A549 (cell line): ENCODE measurements around the gene TBX1. TPM values are rescaled to one million over a fixed set of nuclear protein-coding genes. Genes with fewer than 3 reads are reported as not detected.

Experiments used
- ATAC-seq, 2 experiments: fragments of 200-7000 bp in 1 of 2; fragments of >200 bp in 1 of 2; cut with Nextera tagmentation in 1 of 2; cut with Tn5 transposase in 1 of 2; 3 replicates each; pipeline versions ENCODE4 v1.8.0 to v1.9.1; 2018 to 2020; ENCODE audit warnings: mild to moderate bottlenecking in 1 of 2, moderate library complexity in 1 of 2
- CTCF ChIA-PET: fragments of 300-600 bp; sonication (Branson Sonifier 250); formaldehyde crosslinking; extraction: SDS; loops from one replicate; lab custom pipeline; 2021; ENCODE audit warnings: antibody characterized with exemption, inconsistent platforms; lab: Yijun Ruan, JAX
- POLR2A ChIA-PET: fragments of 350-600 bp; formaldehyde crosslinking; extraction: SDS; loops from one replicate; lab custom pipeline; 2021; ENCODE audit warnings: antibody characterized with exemption, inconsistent platforms; lab: Yijun Ruan, JAX
- DNase-seq, 2 experiments: peaks; one replicate each; pipeline versions ENCODE4 v3.0.0 to v3.0.0-alpha.2; 2011 to 2016; ENCODE audit warnings: low read depth in 1 of 2, low spot score in 1 of 2
- FAIRE-seq: peaks from 2 replicates; lab custom pipeline; 2011; peaks lifted over from hg19 to GRCh38; lab: Jason Lieb, UNC
- H3K27ac ChIP-seq, 2 experiments: fragments of >200 bp; sonication (Bioruptor Twin); formaldehyde crosslinking; 3 replicates each; pipeline ENCODE4 v1.5.1; 2016 to 2017
- H3K4me1 ChIP-seq: fragments of >200 bp; sonication (Bioruptor Twin); formaldehyde crosslinking; 3 replicates; pipeline ENCODE4 v1.6.1; 2016
- H3K4me2 ChIP-seq: fragments of >200 bp; sonication (Bioruptor Twin); formaldehyde crosslinking; 3 replicates; pipeline ENCODE4 v1.6.1; 2016
- H3K4me3 ChIP-seq: fragments of >200 bp; sonication (Bioruptor Twin); formaldehyde crosslinking; 3 replicates; pipeline ENCODE4 v1.5.1; 2016
- H3K9me3 ChIP-seq: fragments of >200 bp; sonication (Bioruptor Twin); formaldehyde crosslinking; 3 replicates; pipeline ENCODE4 v1.6.1; 2016
- BHLHE40 ChIP-seq: IDR thresholded peaks from 2 replicates; pipeline ENCODE4 v1.6.1; 2012; ENCODE audit warnings: low read depth, low read length, inconsistent platforms
- CHD2 ChIP-seq: fragments of 150-350 bp; IDR thresholded peaks from 2 replicates; pipeline ENCODE4 v1.6.1; 2014; ENCODE audit warnings: low read length; ENCODE audit not compliant: partially characterized antibody
- CHD4 ChIP-seq: fragments of 200-600 bp; sonication (generic); IDR thresholded peaks from 2 replicates; pipeline ENCODE4 v1.6.1; 2016; ENCODE audit warnings: antibody characterized with exemption, mild to moderate bottlenecking, borderline replicate concordance
- EHF ChIP-seq: fragments of 250-450 bp; sonication (Bioruptor Pico); IDR thresholded peaks from 2 replicates; pipeline ENCODE4 v1.5.0; 2020; ENCODE audit warnings: mild to moderate bottlenecking
- EHMT2 ChIP-seq: fragments of 200-600 bp; sonication (generic); IDR thresholded peaks from 2 replicates; pipeline ENCODE4 v1.6.1; 2016; ENCODE audit warnings: antibody characterized with exemption, low read depth, mild to moderate bottlenecking, moderate library complexity
- EP300 ChIP-seq, 2 experiments: fragments of >200 bp; sonication (Bioruptor Twin); formaldehyde crosslinking; IDR thresholded peaks; 2 replicates in 1 of 2; 3 replicates in 1 of 2; pipeline ENCODE4 v1.6.1; 2016 to 2017
- FOSB ChIP-seq: fragments of 250-450 bp; sonication (Bioruptor Pico); IDR thresholded peaks from 2 replicates; pipeline ENCODE4 v1.5.0; 2020; ENCODE audit warnings: mild to moderate bottlenecking, moderate library complexity
- FOSL2 ChIP-seq, 2 experiments: fragments of 450-650 bp in 1 of 2; fragments of >200 bp in 1 of 2; sonication (Bioruptor Twin) in 1 of 2; formaldehyde crosslinking; IDR thresholded peaks; 2 replicates each; pipeline versions ENCODE4 v1.5.0 to v1.6.1; 2016 to 2020; ENCODE audit warnings: mild to moderate bottlenecking in 1 of 2, moderate library complexity in 1 of 2
- FOXS1 ChIP-seq: fragments of 250-450 bp; sonication (Bioruptor Pico); IDR thresholded peaks from 2 replicates; pipeline ENCODE4 v1.5.0; 2020; ENCODE audit warnings: mild to moderate bottlenecking, moderate library complexity
- HDAC2 ChIP-seq: fragments of 200-600 bp; sonication (generic); IDR thresholded peaks from 2 replicates; pipeline ENCODE4 v1.6.1; 2016
- HOXB13 ChIP-seq: fragments of 250-450 bp; sonication (Bioruptor Pico); IDR thresholded peaks from 2 replicates; pipeline ENCODE4 v1.5.0; 2020; ENCODE audit warnings: low read depth, mild to moderate bottlenecking, moderate library complexity
- HOXB5 ChIP-seq: fragments of 250-450 bp; sonication (Bioruptor Pico); IDR thresholded peaks from 2 replicates; pipeline ENCODE4 v1.5.0; 2020; ENCODE audit warnings: mild to moderate bottlenecking, moderate library complexity
- MAFK ChIP-seq: fragments of 450-650 bp; IDR thresholded peaks from 2 replicates; pipeline ENCODE4 v1.6.1; 2014; ENCODE audit not compliant: partially characterized antibody
- MAZ ChIP-seq: fragments of 150-350 bp; IDR thresholded peaks from 2 replicates; pipeline ENCODE4 v1.6.1; 2014; ENCODE audit warnings: antibody characterized with exemption, low read depth, low read length, borderline replicate concordance
- MYC ChIP-seq: IDR thresholded peaks from 2 replicates; pipeline ENCODE4 v1.6.1; 2012; ENCODE audit warnings: mild to moderate bottlenecking, inconsistent platforms, low read length, improper control_type of control experiment, borderline replicate concordance
- NR3C1 ChIP-seq: fragments of >200 bp; sonication (Bioruptor Twin); formaldehyde crosslinking; IDR thresholded peaks from 3 replicates; pipeline ENCODE4 v1.6.1; 2017
- PHF8 ChIP-seq: fragments of 200-600 bp; sonication (generic); IDR thresholded peaks from 2 replicates; pipeline ENCODE4 v1.6.1; 2016; ENCODE audit warnings: low read depth, mild to moderate bottlenecking, antibody characterized with exemption, moderate library complexity, borderline replicate concordance
- POLR2A ChIP-seq: IDR thresholded peaks from 2 replicates; pipeline ENCODE4 v1.6.1; 2012; ENCODE audit warnings: mild to moderate bottlenecking, low read length
- RAD21 ChIP-seq, 2 experiments: fragments of >200 bp in 1 of 2; sonication (Bioruptor Twin) in 1 of 2; formaldehyde crosslinking in 1 of 2; IDR thresholded peaks in 1 of 2; conservative IDR thresholded peaks in 1 of 2; 2 replicates in 1 of 2; 3 replicates in 1 of 2; pipeline ENCODE4 v1.6.1; 2012 to 2018; ENCODE audit warnings: inconsistent platforms in 1 of 2
- RARB ChIP-seq: fragments of 250-450 bp; sonication (Bioruptor Pico); IDR thresholded peaks from 2 replicates; pipeline ENCODE4 v1.8.0; 2021; ENCODE audit warnings: mild to moderate bottlenecking, moderate library complexity
- RFX5 ChIP-seq: fragments of 450-650 bp; IDR thresholded peaks from 2 replicates; pipeline ENCODE4 v1.7.1; 2014; ENCODE audit warnings: antibody characterized with exemption, mild to moderate bottlenecking, moderate library complexity
- RNF2 ChIP-seq: fragments of 200-600 bp; sonication (generic); IDR thresholded peaks from 2 replicates; pipeline ENCODE4 v1.6.1; 2016; ENCODE audit warnings: low read depth, mild to moderate bottlenecking, antibody characterized with exemption, moderate library complexity, borderline replicate concordance
- TP53 ChIP-seq: fragments of 250-450 bp; sonication (Bioruptor Pico); IDR thresholded peaks from 2 replicates; pipeline ENCODE4 v1.5.0; 2021; ENCODE audit warnings: mild to moderate bottlenecking, moderate library complexity
- ZFP36 ChIP-seq: fragments of 450-650 bp; IDR thresholded peaks from 2 replicates; pipeline ENCODE4 v1.6.1; 2014; ENCODE audit warnings: borderline replicate concordance; ENCODE audit not compliant: partially characterized antibody
- ZNF302 ChIP-seq: fragments of 250-450 bp; sonication (Bioruptor Pico); IDR thresholded peaks from 2 replicates; pipeline ENCODE4 v1.9.0; 2021; ENCODE audit warnings: inconsistent platforms, mild to moderate bottlenecking, moderate library complexity
- WGBS: methylation state at CpG from one replicate; pipeline ENCODE4 v1.1.6; 2017; ENCODE audit errors: missing lambda C conversion rate; 5-methylcytosine and 5-hydroxymethylcytosine counted together
- polyA plus RNA-seq, 4 experiments: library from polyadenylated mRNA; depleted of rRNA in 3 of 4; stranded (reverse); fragments of >200 nt; fragmentation: RNase III in 1 of 4; extraction: RNeasy Plus Mini Kit Qiagen cat#74134 plus additional on column Dnase treatment in 1 of 4; gene quantifications; 2 replicates in 3 of 4; 3 replicates in 1 of 4; pipeline ENCODE4 v1.2.3, GENCODE V29; 2011 to 2017
- TF ChIP-seq, protein P1 (sequence below): fragments of >200 bp; sonication (Bioruptor Twin); formaldehyde crosslinking; IDR thresholded peaks from 3 replicates; pipeline ENCODE4 v1.6.1; 2016
- TF ChIP-seq, protein P2 (sequence below): IDR thresholded peaks from 2 replicates; pipeline ENCODE4 v1.6.1; 2012
- TF ChIP-seq, protein P3 (sequence below): IDR thresholded peaks from 2 replicates; pipeline ENCODE4 v1.6.1; 2012; ENCODE audit warnings: low read depth, borderline replicate concordance

TBX1 gene
- polyA plus RNA-seq, 2 of the 4 experiments (the other 2 are of a cell fraction) = 0.30 to 2.8 TPM

DNA sequence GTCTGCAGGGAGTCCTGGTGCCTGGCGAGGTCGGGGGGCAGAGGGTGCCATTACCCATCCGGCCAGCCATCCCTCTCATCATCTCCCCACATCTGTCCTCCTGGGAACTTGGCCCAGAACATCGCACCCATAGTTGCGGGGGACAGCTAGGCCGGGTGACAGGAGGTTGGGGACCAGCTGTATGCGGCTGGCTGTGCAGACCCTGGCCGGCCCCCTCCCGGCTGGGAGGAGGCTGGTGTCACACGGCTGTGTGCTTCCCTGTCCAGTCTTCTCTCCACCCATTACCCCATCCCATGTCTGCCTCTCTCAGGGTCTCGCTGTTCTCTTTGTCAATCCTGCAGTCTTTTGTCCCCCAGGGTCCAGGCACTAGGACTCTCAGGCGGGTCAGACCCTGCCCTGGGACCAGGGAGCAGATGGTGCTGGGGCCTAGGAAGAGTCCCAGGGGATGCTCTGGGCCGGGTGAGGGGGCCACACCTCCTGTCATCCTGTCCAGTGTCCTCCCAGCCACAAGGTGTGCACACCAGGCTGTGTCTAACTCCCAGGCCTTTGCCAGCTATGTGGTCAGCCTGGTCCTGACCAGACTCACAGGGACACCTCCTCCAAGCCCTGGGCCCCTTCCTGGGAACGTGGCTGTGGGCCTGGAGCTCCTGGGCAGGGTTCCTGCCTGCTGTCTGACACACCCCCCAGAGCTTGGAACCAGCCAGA is 6.4 kb upstream of the TBX1 start:
- FAIRE-seq = no peak
- ChIA-PET CTCF (interaction anchor here (0.8 to 6.2 kb wide), 4 partner anchors 23 to 194 kb away, joined by 3 to 62 read pairs (median 24); no protein-coding TSS in a partner anchor), POLR2A (no interaction called here)
- peaks cover 23% of the 10 kb centered on the region for H3K4me1 ChIP-seq
- no peak overlapping the region for H3K4me2 ChIP-seq
- 82% methylated on average over 9 of the region's 14 CpGs for WGBS
- H3K4me3 ChIP-seq = no peak overlapping the region
- TF ChIP-seq, protein P1, sequence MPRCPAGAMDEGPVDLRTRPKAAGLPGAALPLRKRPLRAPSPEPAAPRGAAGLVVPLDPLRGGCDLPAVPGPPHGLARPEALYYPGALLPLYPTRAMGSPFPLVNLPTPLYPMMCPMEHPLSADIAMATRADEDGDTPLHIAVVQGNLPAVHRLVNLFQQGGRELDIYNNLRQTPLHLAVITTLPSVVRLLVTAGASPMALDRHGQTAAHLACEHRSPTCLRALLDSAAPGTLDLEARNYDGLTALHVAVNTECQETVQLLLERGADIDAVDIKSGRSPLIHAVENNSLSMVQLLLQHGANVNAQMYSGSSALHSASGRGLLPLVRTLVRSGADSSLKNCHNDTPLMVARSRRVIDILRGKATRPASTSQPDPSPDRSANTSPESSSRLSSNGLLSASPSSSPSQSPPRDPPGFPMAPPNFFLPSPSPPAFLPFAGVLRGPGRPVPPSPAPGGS = no peak
- TF ChIP-seq RNF2 (no peak), ZNF302 (CRISPR knock-in tag) (no peak), FOSL2 (IDR thresholded peaks at IDR 0.05) (no peak), FOSL2 (CRISPR knock-in tag; IDR thresholded peaks at IDR 0.05) (no peak), EHMT2 (no peak), MAFK (no peak), HDAC2 (no peak), RARB (CRISPR knock-in tag) (no peak), BHLHE40 (no peak), RFX5 (no peak), EP300 (IDR thresholded peaks at IDR 0.05) (no peak)
- H3K27ac ChIP-seq = no peak overlapping the region
- DNase-seq = no peak
- no peak for ATAC-seq
- H3K9me3 ChIP-seq = no peaks in the 10 kb centered on the region

DNA sequence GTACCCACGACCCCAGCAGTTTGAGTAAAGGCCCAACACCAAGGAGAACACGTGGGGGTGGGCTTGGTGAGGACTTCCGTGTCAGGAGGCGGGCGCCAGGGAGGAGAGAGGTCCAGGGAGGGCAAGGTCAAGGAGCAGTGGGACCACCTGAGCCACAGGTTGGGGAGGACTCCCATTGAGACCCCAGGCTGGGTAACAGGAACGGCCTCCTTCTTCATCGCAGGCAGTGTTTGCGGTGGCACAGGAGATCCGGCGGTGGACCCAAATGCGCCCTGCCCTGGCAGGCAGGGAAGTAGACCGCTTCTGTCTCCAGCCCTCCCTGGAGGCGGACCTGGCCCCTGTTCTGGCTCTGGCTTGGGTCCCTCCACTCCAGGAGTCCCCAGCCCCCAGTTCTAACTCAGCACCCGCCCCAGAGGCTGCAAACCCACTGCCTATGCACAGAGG is 5.9 kb upstream of the TBX1 start:
- ChIA-PET CTCF (interaction anchor here (1.1 to 6.2 kb wide), 3 partner anchors 24 to 157 kb away, joined by 3 to 62 read pairs (median 44); no protein-coding TSS in a partner anchor), POLR2A (no interaction called here)
- ATAC-seq = no peak

More for the DNA sequence above, 5.9 kb upstream of the TBX1 start:
- Histone ChIP-seq H3K4me2 (no peak overlapping the region), H3K27ac (no peak overlapping the region), H3K4me1 (peaks cover 23% of the 10 kb centered on the region), H3K4me3 (no peak overlapping the region), H3K9me3 (no peaks in the 10 kb centered on the region)
- 79% methylated on average over 11 of the region's 14 CpGs for WGBS
- FAIRE-seq (no peak), DNase-seq (no peak)
- TF ChIP-seq, protein P2, sequence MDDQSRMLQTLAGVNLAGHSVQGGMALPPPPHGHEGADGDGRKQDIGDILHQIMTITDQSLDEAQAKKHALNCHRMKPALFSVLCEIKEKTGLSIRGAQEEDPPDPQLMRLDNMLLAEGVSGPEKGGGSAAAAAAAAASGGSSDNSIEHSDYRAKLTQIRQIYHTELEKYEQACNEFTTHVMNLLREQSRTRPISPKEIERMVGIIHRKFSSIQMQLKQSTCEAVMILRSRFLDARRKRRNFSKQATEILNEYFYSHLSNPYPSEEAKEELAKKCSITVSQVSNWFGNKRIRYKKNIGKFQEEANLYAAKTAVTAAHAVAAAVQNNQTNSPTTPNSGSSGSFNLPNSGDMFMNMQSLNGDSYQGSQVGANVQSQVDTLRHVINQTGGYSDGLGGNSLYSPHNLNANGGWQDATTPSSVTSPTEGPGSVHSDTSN = no peak
- TF ChIP-seq FOSB (CRISPR knock-in tag) (no peak), POLR2A (no peak), NR3C1 (no peak), HOXB5 (no peak), RAD21 (conservative IDR thresholded peaks at IDR 0.05 in 1 of 2, IDR thresholded peaks at IDR 0.05 in 1 of 2) (no peak), MAZ (no peak), BHLHE40 (no peak), MYC (no peak), CHD2 (no peak), TP53 (CRISPR knock-in tag) (no peak), FOXS1 (CRISPR knock-in tag) (no peak), EHF (CRISPR knock-in tag) (no peak), EP300 (IDR thresholded peaks at IDR 0.05) (no peak), HOXB13 (no peak), PHF8 (no peak), CHD4 (no peak), ZFP36 (no peak)
- TF ChIP-seq, protein P3, sequence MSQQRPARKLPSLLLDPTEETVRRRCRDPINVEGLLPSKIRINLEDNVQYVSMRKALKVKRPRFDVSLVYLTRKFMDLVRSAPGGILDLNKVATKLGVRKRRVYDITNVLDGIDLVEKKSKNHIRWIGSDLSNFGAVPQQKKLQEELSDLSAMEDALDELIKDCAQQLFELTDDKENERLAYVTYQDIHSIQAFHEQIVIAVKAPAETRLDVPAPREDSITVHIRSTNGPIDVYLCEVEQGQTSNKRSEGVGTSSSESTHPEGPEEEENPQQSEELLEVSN = no peak
